HepG2 (cell line): Measurements from ENCODE around the gene NMT2.

Experiments
- ATF1 ChIP-seq: IDR thresholded peaks from 2 replicates; pipeline ENCODE4 v1.6.1; 2016; ENCODE audit warnings: mild to moderate bottlenecking, control low read depth
- CEBPB ChIP-seq: IDR thresholded peaks from 2 replicates; pipeline ENCODE4 v1.6.1; 2011; ENCODE audit warnings: low read depth, low read length, improper control_type of control experiment, borderline replicate concordance
- CHD2 ChIP-seq: IDR thresholded peaks from 2 replicates; pipeline ENCODE4 v1.6.1; 2011; ENCODE audit warnings: low read depth, low read length, improper control_type of control experiment
- GTF2F1 ChIP-seq: fragments of 150-350 bp; IDR thresholded peaks from 2 replicates; pipeline ENCODE4 v1.6.1; 2014; ENCODE audit warnings: low read length
- MYNN ChIP-seq: sonication (generic); formaldehyde crosslinking; IDR thresholded peaks from 2 replicates; pipeline ENCODE4 v1.4.0; 2020; ENCODE audit warnings: mild to moderate bottlenecking, low read depth, missing genetic modification reagents
- NFYB ChIP-seq: sonication (generic); formaldehyde crosslinking; IDR thresholded peaks from 2 replicates; pipeline ENCODE4 v1.4.0; 2020; ENCODE audit warnings: missing genetic modification reagents
- SMAD3 ChIP-seq: sonication (generic); formaldehyde crosslinking; IDR thresholded peaks from 2 replicates; pipeline ENCODE4 v1.4.0; 2020; ENCODE audit warnings: missing genetic modification reagents
- SP1 ChIP-seq, 2 experiments: fragments of 450-650 bp in 1 of 2; sonication (generic) in 1 of 2; formaldehyde crosslinking in 1 of 2; IDR thresholded peaks; 2 replicates each; pipeline versions ENCODE4 v1.4.0 to v1.6.1; 2016 to 2020; ENCODE audit warnings: missing genetic modification reagents in 1 of 2
- ZNF317 ChIP-seq: sonication (generic); formaldehyde crosslinking; IDR thresholded peaks from 2 replicates; pipeline ENCODE4 v1.5.0; 2020; ENCODE audit warnings: mild to moderate bottlenecking, missing genetic modification reagents
- TF ChIP-seq, protein P1 (sequence below): sonication (generic); formaldehyde crosslinking; IDR thresholded peaks from 2 replicates; pipeline ENCODE4 v1.5.0; 2020; ENCODE audit warnings: mild to moderate bottlenecking, missing genetic modification reagents, moderate library complexity
- TF ChIP-seq, protein P2 (sequence below): sonication (generic); formaldehyde crosslinking; IDR thresholded peaks from 2 replicates; pipeline ENCODE4 v1.4.0; 2020; ENCODE audit warnings: mild to moderate bottlenecking, low read depth, missing genetic modification reagents

DNA sequence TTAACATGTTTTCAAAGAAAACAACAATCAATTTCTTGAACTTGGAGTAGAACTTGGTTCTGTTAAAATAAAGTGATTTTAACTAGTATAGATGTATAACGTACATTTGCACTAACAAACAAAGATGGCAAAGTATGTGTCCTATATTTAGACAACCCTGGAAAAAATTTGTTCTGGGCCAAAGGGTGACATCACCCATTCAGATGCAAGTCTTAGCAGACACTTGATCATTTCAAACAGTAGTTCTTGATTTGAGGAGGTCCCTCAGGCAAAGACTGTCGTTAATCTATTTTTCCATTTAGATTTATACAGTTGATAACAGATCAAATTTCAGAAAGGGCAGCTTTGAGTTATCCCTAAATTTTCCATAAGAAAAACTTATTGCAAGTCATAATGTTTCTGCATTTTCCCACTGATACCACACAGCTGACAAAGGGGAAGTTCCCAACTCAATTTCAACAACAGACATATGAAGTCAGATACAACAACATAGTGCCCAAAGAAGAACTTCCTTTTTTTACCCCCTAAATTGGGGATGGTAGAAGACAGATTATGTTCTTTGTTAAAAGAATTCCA is 5.2 kb downstream of the NMT2 start:
- TF ChIP-seq, protein P1, sequence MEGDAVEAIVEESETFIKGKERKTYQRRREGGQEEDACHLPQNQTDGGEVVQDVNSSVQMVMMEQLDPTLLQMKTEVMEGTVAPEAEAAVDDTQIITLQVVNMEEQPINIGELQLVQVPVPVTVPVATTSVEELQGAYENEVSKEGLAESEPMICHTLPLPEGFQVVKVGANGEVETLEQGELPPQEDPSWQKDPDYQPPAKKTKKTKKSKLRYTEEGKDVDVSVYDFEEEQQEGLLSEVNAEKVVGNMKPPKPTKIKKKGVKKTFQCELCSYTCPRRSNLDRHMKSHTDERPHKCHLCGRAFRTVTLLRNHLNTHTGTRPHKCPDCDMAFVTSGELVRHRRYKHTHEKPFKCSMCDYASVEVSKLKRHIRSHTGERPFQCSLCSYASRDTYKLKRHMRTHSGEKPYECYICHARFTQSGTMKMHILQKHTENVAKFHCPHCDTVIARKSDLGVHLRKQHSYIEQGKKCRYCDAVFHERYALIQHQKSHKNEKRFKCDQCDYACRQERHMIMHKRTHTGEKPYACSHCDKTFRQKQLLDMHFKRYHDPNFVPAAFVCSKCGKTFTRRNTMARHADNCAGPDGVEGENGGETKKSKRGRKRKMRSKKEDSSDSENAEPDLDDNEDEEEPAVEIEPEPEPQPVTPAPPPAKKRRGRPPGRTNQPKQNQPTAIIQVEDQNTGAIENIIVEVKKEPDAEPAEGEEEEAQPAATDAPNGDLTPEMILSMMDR (CRISPR knock-in tag), result no peak
- TF ChIP-seq GTF2F1 (no peak), MYNN (CRISPR knock-in tag) (no peak), ATF1 (CRISPR knock-in tag) (no peak), ZNF317 (no peak), SMAD3 (CRISPR knock-in tag) (no peak), NFYB (CRISPR knock-in tag) (no peak), CEBPB (no peak), SP1 (IDR thresholded peaks at IDR 0.05) (no peak), SP1 (CRISPR knock-in tag; IDR thresholded peaks at IDR 0.05) (no peak), CHD2 (no peak)
- TF ChIP-seq, protein P2, sequence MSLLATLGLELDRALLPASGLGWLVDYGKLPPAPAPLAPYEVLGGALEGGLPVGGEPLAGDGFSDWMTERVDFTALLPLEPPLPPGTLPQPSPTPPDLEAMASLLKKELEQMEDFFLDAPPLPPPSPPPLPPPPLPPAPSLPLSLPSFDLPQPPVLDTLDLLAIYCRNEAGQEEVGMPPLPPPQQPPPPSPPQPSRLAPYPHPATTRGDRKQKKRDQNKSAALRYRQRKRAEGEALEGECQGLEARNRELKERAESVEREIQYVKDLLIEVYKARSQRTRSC, result no peak
